Skeletal muscle satellite cell (primary cell): ENCODE results near the gene SAMD1.

Source experiments
- H3K27me3 ChIP-seq: 2 replicates; pipeline ENCODE4 v1.7.0; 2013; ENCODE audit warnings: low read length; ENCODE audit not compliant: control insufficient read depth, insufficient read depth
- H3K36me3 ChIP-seq: 2 replicates; pipeline ENCODE4 v1.7.0; 2013; ENCODE audit warnings: mild to moderate bottlenecking, control low read depth, low read length; ENCODE audit not compliant: insufficient read depth
- H3K4me1 ChIP-seq: 2 replicates; pipeline ENCODE4 v1.7.0; 2013; ENCODE audit warnings: low read length; ENCODE audit not compliant: control insufficient read depth, insufficient read depth
- H3K4me2 ChIP-seq: 2 replicates; pipeline ENCODE4 v1.7.0; 2013; ENCODE audit warnings: mild to moderate bottlenecking, low read length
- H3K4me3 ChIP-seq: 2 replicates; pipeline ENCODE4 v1.7.0; 2013; ENCODE audit warnings: low read length
- H3K9ac ChIP-seq: 2 replicates; pipeline ENCODE4 v1.7.0; 2013; ENCODE audit warnings: mild to moderate bottlenecking, low read depth, low read length, moderate library complexity
- H3K9me3 ChIP-seq: replicated peaks from 2 replicates; pipeline ENCODE4 v1.7.0; 2013; ENCODE audit warnings: mild to moderate bottlenecking, control low read depth, low read length

SAMD1 gene

DNA sequence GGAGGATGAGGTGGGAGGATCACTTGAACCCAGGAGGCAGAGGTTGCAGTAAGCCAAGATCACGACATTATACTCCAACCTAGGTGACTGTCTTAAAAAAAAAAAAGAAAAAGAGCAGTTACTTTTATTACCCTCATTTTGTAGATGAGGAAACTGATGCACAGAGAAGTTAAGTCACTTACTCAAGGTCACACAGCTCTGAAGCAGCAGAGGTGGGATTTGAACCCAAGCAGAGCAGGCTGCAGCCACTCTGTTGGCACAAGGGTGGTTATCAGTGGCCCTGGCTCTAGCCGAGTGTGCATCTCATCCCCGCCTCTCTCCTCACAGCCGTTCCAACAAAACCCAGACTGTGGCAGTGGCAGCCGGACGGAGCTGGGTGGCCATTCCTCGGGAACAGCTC, 51.4 kb downstream of the SAMD1 start:
- no peaks in the 10 kb centered on the region for H3K9me3 ChIP-seq
- no peak overlapping the region for H3K9ac ChIP-seq
- no peaks in the 10 kb centered on the region for H3K27me3 ChIP-seq
- no peak overlapping the region for H3K4me3 ChIP-seq
- no peaks in the 10 kb centered on the region for H3K36me3 ChIP-seq
- H3K4me1 ChIP-seq: peaks cover 7% of the 10 kb centered on the region
- H3K4me2 ChIP-seq: no peak overlapping the region
